22Rv1 (cell line): ENCODE results near the gene RTP3.
A peak's percentile ranks its signal among the peaks of the same experiment; 100 is the strongest.

Experiments used
- H3K27ac ChIP-seq: fragments of 450-650 bp; 2 replicates; pipeline ENCODE4 v1.5.1; 2017
- CTCF ChIP-seq: fragments of 450-650 bp; IDR thresholded peaks from 2 replicates; pipeline ENCODE4 v1.5.1; 2017; ENCODE audit warnings: mild to moderate bottlenecking
- ZFX ChIP-seq: fragments of 450-650 bp; IDR thresholded peaks from 2 replicates; pipeline ENCODE4 v1.6.1; 2017; ENCODE audit warnings: antibody characterized with exemption, borderline replicate concordance

Gene RTP3

DNA sequence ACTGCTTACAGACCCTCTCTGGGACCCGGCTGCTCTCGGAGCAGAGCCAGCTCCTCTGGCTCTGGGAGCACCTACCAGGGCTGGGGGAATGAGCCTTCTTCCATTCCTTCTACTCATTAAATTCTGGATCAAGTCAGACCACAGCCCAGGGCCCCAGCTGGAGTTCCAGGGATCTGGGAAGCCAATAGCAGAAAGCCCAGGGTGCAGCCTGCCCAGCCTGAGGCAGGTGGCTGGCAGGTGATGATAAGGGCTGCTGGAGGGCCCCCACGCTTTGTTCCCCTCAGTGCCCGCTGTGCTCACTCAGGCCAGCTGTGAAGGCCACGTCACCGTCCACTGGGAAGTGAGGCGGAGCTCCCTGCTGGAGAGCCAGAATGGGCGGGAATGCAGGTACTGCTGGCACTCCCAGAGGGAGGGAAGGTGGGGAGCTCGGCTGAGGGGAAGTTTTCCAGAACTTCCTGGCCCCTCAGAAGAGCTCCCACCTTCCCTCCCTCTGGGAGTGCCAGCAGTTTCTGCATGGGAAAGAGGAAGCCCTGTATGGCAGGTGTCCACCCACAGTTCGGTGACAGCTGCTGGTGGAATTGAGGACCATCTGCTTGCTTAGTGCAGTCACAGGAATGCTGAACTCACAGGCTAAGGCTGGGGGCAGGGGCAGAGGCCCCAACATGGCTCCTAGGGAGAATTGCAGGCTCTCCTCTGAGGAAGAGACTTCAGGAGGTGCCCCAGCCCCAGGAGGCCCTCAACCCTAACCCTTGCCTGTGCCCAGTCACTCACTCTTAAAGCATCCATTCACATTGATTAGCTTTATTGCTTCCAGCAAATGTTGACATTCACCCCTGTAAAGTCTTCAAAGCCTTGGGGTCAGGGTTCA, 12.6 kb upstream of the RTP3 start:
- no peak for TF ChIP-seq ZFX
- no peak for TF ChIP-seq CTCF
- no peak overlapping the region for H3K27ac ChIP-seq

- TF ChIP-seq CTCF (no peak), ZFX (no peak)
- no peak overlapping the region for H3K27ac ChIP-seq
Observed at GRCh38 chr3:46485779-46486175, 12.0 kb upstream of the RTP3 start.

DNA sequence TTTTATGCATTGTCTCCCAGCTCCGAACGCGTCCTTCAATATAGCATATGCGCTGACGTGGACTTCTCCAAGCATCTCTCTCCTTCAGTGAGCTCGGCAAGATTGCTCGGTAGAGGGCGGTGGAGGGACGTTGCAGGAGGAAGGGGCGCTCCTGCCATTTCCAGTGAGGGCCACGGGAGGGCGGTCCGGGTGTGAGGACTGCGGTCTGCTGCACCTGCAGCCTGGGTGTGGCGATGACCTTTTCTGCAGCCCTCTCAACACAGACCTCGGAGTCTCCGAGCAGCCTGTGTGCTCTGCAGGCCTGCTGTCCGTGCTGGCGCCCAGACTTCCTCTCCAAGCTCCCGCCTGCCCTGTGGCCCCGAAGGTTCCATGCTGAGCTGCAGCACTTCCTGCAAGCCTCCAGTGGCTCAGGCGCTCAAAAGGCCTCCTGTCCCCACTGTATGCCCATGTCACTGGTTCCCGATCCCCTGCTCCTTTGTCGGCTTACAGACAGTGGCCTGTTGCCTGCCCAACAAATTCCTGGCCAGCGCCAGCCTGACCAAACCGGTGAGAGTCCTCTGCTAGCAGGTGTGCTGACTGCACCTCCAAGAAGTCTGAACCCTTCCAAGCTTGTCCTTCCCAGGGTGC, 8.9 kb upstream of the RTP3 start:
- TF ChIP-seq CTCF (peak; percentile 98), ZFX (no peak)
- H3K27ac ChIP-seq: no peak overlapping the region

DNA sequence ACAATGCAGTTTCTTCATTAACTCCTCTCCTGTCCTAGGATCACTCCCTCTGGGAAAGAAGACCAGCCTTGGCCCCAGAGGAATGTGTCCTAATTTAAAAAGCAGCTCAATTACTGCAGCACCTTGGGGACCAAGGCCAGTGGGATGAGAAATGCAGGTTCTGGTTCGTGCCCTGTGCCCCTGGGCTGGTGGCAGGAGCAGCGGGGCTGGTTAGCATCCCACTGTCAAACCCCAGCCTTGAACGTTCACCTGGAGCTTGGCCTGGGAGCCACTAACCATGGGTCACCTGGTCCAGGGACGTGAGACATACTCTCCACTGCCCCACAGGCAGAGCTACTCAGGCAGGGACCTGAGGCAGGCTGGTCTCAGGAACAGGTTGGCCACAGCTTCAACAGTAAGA, 8.4 kb upstream of the RTP3 start:
- TF ChIP-seq CTCF: no peak
- TF ChIP-seq ZFX: no peak
- no peak overlapping the region for H3K27ac ChIP-seq

- no peak overlapping the region for H3K27ac ChIP-seq
- TF ChIP-seq ZFX: no peak
- TF ChIP-seq CTCF: no peak
Observed at GRCh38 chr3:46489875-46490274, 7.9 kb upstream of the RTP3 start.

DNA sequence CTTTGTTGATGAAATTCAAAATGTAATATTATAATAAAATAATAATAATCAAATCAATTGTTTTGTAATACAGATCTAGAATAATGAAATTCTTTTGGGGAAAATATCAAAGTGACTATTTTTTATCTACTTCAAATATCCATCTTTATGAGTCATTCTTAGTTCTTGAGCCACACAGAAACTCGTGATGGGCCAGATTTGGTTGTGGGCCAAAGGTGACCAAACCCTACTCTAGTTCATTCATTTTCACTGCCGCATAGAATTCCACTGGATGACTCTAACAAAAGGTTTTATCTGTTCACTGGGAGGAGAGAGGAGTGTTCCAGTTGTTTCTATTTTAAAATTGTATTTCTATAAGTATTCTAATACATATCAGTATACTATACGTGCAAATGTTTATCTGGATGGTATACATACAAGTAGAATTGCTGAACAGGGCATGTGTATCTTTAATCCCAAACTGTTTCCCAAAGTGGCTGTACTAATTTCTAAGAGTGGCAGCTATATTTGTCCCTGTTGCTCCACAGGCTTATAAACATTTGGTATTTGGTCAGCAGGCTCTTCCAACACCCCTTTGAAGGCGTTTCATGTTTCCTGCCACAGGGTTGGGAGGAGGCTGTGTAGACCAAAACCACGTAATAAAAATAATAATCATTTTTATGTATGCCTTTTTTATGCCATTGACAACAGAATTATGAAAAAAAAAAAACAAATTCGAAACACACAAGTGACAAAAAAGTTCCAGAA, 7.3 kb upstream of the RTP3 start:
- no peak overlapping the region for H3K27ac ChIP-seq
- no peak for TF ChIP-seq ZFX
- TF ChIP-seq CTCF: no peak
